HG03097 (cell line): ENCODE data around the gene KCNMA1.
"Not testable (repeated sequence)": the region's sequence is repeated elsewhere in the genome, so short reads cannot be mapped to it uniquely, and the experiment has no call there.

Experiments used
- ATAC-seq: cut with Tn5 transposase; IDR thresholded peaks from one replicate; pipeline ENCODE4 v1.9.1; 2021; ENCODE audit not compliant: unreplicated experiment, low FRiP score

The KCNMA1 gene

DNA sequence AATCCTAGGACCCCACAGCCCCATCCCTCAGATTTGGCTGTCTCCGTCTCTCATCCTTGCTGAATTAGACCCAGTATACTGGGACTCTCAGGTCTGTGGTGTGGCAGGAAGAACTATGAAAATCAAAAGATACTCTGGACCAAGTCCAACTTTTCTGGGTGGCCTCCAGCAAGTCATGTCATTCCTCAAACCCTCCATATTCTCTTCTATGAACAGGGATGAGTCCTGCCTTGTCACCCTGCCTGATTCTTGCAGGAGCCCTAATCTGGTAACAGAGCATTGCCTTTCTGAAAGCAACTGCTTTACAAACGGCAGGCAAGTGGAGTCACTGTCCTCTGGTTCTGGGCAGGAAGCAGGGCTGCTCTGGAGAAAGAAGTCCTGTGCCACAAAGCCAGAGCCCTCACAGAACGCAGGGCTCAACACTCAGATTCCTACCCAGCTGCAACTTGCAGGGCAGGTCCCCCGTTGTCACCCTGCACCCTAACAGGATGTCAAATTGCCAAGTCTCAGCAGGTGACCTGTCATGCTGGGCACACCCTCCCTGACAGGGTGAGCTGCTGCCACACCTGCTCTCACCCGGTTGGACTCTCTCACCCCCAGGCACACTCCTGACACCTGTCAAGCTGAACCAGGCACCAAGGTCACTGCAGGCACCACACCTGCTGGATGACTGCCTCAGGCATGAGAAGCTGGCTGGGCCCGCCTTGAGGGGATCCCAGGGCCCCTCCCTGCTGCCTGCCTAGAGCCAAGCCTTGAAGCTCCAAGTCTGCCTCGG is 227.7 kb downstream of the KCNMA1 start:
- ATAC-seq = no peak

GRCh38 chr10:77408259-77408658 is 229.3 kb downstream of the KCNMA1 start:
- no peak for ATAC-seq

DNA sequence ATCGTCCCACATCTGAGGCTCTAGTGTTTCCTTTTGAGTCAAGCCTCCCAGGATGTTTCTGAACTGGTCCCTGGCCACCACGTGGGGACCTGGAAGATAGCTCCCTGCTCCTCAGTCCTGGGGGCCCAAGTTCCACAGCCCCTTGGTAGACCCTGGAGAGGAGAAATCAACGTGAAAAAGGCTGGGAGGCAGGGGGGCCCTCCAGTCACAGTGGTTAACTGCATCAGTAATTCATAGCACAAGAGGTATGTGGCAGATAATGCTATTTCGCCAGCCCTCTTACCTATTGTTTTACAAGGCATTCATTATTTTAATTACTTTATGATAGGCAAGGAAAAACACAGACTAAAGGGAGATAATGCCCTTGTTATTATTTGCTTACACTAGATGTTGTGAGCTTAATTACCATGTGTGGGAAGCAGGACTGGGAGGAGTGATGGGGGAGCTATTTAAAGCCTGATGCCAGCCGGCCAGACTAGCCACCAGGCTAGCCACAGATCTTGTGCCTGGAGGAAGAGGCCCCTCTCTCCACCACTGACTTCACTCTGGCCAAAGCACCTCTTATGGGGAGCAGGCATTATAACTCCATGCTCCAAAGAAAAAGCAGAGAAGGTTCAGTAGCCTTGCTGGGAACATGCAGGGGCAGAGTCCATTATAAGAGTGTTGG is 230.7 kb downstream of the KCNMA1 start:
- ATAC-seq = no peak

GRCh38 chr10:77405771-77406241 is 231.8 kb downstream of the KCNMA1 start:
- ATAC-seq = no peak

GRCh38 chr10:77404810-77405209 is 232.8 kb downstream of the KCNMA1 start:
- ATAC-seq = no peak

- no peak for ATAC-seq
Observed at GRCh38 chr10:77403761-77404160, 233.8 kb downstream of the KCNMA1 start.

DNA sequence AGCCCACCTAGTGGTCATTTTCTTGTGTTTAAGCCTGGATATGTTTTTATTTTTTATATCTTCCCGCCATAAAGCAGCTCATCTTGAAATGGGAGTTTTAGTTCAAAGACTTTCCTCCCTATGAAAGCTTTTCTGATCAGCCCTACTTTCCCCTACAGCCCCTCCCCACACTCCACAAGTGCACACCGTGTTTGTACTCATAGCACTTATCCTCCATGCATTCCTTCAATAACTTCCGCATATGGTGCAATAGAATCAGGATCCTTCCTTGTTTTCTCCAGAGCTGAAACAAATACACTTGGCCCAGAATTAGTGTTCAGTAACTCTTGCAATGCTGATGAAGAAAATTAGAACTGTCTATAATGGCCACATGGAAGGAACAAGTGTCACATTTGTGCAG is 235.9 kb downstream of the KCNMA1 start:
- ATAC-seq = no peak

GRCh38 chr10:77400033-77400432 is 237.6 kb downstream of the KCNMA1 start:
- no peak for ATAC-seq

DNA sequence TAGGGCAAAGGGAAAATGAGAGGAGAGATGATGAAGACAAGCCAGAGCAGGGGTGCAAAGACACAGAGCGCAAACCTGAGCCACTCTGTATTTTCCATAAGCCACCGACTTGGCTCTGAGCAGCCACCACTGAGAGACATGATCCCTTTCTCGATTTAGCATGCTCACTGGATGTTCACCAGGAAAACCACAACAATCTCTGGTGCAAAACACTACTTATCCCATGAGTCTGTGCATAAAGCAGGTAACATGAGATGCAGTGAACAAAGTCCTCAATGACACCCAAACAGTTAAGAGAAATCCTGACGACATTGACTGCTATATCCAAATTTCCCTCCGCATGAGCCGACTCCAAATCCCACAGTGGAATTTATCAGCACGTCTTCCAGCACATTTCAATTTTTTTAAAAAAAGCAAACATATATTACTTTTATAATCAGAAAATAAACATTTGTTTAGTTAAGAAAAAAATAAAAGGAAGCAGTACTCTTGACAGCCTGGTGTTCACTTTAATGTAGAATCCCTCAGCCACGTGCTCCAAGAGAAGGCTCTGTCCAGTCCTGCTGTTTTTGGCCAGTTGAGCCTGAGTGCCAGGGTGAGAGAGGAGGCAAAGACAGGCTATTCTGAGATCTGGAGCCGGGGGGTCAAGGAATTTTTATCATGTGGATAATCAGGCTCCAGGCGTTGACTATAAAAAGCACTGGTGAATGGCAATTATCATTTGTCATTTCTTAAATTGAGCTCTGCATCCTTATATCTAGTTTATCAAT is 238.4 kb downstream of the KCNMA1 start:
- ATAC-seq = no peak

GRCh38 chr10:77398558-77398957 is 239.1 kb downstream of the KCNMA1 start:
- no peak for ATAC-seq

- no peak for ATAC-seq
Observed at GRCh38 chr10:77397103-77397502, 240.5 kb downstream of the KCNMA1 start.

DNA sequence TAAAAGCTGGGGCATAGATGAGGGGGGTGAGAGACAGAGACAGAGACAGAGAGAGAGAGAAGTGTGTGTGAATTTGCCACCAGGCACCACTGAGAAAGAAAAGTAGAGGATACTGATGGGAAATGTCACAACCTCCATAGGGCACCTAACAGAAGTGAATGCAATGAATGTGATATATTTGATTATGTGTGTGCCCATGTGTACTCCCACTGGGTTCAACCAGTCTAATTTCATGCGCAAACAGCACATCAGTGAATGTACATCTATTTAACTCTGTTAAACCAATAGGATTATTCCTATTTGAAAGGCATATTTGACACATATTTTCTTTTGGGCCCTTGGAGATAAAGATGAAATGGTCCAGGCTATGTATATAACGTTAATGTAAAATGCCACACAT is 241.3 kb downstream of the KCNMA1 start:
- ATAC-seq = no peak

- ATAC-seq = no peak
Observed at GRCh38 chr10:77393821-77394501, 243.6 kb downstream of the KCNMA1 start.

- ATAC-seq = no peak
Observed at GRCh38 chr10:77393411-77393810, 244.2 kb downstream of the KCNMA1 start.

DNA sequence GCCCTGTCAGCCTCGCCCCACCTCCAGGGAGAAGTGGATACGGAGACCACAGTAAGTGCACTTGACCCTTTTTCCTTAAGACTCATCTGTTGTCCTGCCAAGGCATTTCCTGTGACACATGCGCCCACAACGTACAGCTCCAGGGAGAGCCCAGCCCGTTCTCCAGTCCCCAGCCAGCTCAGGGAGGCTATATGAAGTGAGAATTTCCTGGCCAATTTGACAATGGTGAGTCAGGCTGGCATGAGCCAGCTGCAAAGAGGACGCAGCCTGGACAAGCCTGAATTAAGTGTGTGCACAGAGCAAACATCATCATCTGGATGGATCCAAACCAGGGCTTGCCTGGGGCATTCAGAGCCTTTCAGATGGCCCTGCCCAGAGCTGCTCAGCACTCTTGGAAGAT is 244.8 kb downstream of the KCNMA1 start:
- ATAC-seq = no peak

GRCh38 chr10:77392236-77392721 is 245.3 kb downstream of the KCNMA1 start:
- no peak for ATAC-seq

GRCh38 chr10:77391605-77392235 is 245.9 kb downstream of the KCNMA1 start:
- ATAC-seq = no peak

- no peak for ATAC-seq
Observed at GRCh38 chr10:77390481-77390891, 247.1 kb downstream of the KCNMA1 start.

DNA sequence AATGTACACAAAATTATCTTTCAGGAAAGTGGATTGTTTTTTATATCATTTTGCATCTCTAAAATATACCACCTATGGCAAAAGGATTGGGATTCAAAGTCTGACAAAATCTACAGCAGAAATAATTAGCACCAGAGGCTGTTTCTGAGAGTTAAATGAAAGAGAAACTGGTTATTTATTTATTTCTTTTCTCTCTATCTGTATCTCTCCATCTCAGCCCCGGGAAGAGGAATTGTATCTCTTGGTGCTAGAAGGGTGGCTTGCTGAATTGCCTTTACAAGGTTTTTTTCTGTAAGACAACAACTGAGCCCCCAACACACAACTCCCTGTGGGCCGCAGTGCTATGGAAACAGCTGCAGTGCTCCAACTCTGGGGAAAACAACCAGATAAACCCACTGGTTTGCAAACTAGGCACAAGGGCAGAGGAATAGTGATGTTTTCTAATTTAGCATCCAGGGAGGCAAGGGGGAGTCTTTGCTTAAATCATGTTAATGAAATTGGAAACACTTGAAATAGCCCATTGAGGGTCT is 249.0 kb downstream of the KCNMA1 start:
- ATAC-seq = no peak

DNA sequence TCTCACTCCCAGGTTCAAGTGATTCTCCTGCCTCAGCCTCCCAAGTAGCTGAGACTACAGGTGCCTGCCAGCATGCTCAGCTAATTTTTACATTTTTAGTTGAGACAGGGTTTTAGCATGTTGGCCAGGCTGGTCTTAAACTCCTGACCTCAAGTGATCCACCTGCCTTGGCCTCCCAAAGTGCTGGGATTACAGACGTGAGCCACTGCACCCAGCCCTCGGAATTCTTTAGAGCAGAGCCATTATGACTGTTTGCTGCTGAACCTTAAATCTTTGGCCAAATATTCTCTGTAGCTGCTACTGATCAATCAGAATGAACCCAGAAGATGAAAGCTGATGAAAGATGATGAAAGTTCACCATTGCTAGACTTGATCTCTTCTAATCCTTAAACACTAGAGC is 249.9 kb downstream of the KCNMA1 start:
- not testable (repeated sequence) for ATAC-seq
